Measurements from ENCODE around the gene NFRKB.

GRCh38 chr11:129910360-129910759 is 15.0 kb upstream of the NFRKB start:
- TF ChIP-seq, protein P1, sequence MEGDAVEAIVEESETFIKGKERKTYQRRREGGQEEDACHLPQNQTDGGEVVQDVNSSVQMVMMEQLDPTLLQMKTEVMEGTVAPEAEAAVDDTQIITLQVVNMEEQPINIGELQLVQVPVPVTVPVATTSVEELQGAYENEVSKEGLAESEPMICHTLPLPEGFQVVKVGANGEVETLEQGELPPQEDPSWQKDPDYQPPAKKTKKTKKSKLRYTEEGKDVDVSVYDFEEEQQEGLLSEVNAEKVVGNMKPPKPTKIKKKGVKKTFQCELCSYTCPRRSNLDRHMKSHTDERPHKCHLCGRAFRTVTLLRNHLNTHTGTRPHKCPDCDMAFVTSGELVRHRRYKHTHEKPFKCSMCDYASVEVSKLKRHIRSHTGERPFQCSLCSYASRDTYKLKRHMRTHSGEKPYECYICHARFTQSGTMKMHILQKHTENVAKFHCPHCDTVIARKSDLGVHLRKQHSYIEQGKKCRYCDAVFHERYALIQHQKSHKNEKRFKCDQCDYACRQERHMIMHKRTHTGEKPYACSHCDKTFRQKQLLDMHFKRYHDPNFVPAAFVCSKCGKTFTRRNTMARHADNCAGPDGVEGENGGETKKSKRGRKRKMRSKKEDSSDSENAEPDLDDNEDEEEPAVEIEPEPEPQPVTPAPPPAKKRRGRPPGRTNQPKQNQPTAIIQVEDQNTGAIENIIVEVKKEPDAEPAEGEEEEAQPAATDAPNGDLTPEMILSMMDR (IDR thresholded peaks at IDR 0.05), result no peak
- no peak for TF ChIP-seq POLR2AphosphoS5 (IDR thresholded peaks at IDR 0.05; ENCODE audit: insufficient read depth in 1 of 2, low read depth in 1 of 2)
